ENCODE data around the gene CRYBG1.

DNA sequence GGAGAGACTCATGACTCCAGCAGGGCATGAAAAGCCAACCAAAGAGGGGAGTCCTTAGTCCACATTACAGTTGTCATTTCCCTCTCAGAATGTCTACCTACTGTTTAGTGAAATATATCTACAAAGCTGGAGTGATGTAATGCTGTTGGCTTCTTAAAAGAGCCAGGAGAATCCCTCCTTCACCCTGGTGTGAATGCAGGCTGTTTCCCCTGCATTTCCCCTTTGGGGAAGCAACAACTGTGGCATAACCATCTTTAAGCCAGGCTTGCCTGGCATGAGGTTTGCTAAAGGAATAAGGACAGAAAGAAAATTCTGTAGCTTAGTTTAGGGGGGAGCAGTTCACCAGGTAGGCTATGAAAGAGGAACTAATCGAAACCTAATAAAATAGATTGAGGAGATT is 129.5 kb downstream of the CRYBG1 start:
- TF ChIP-seq, protein P1, sequence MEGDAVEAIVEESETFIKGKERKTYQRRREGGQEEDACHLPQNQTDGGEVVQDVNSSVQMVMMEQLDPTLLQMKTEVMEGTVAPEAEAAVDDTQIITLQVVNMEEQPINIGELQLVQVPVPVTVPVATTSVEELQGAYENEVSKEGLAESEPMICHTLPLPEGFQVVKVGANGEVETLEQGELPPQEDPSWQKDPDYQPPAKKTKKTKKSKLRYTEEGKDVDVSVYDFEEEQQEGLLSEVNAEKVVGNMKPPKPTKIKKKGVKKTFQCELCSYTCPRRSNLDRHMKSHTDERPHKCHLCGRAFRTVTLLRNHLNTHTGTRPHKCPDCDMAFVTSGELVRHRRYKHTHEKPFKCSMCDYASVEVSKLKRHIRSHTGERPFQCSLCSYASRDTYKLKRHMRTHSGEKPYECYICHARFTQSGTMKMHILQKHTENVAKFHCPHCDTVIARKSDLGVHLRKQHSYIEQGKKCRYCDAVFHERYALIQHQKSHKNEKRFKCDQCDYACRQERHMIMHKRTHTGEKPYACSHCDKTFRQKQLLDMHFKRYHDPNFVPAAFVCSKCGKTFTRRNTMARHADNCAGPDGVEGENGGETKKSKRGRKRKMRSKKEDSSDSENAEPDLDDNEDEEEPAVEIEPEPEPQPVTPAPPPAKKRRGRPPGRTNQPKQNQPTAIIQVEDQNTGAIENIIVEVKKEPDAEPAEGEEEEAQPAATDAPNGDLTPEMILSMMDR (IDR thresholded peaks at IDR 0.05) = no peak
- no peak for TF ChIP-seq POLR2A (IDR thresholded peaks at IDR 0.05)
